GM19240 (cell line): ENCODE data around the gene NISCH.

Source experiments
- DNase-seq: peaks from one replicate; pipeline ENCODE4 v3.0.0; 2011; ENCODE audit warnings: low spot score; ENCODE audit not compliant: insufficient read length

Gene NISCH

GRCh38 chr3:52512727-52513126 lies 57.3 kb downstream of the NISCH start:
- DNase-seq, result no peak

GRCh38 chr3:52513281-52513680 lies 57.9 kb downstream of the NISCH start:
- DNase-seq, result no peak

GRCh38 chr3:52514576-52514975 lies 59.2 kb downstream of the NISCH start:
- DNase-seq, result no peak

GRCh38 chr3:52515192-52515591 lies 59.8 kb downstream of the NISCH start:
- no peak for DNase-seq

- no peak for DNase-seq
These were observed 61.2 kb downstream of the NISCH start for GRCh38 chr3:52516509-52517195.

- DNase-seq, result no peak
These were observed 62.7 kb downstream of the NISCH start for GRCh38 chr3:52517796-52518722.

- DNase-seq, result no peak
These were observed 63.5 kb downstream of the NISCH start for GRCh38 chr3:52518723-52519444.

- no peak for DNase-seq
These were observed 64.2 kb downstream of the NISCH start for GRCh38 chr3:52519445-52520140.

- no peak for DNase-seq
These were observed 64.8 kb downstream of the NISCH start for GRCh38 chr3:52520141-52520667.

- DNase-seq, result no peak
These were observed 65.5 kb downstream of the NISCH start for GRCh38 chr3:52520716-52521487.

GRCh38 chr3:52521488-52521824 lies 66.1 kb downstream of the NISCH start:
- DNase-seq, result no peak

GRCh38 chr3:52521881-52522650 lies 66.7 kb downstream of the NISCH start:
- no peak for DNase-seq

GRCh38 chr3:52522651-52523251 lies 67.3 kb downstream of the NISCH start:
- DNase-seq, result no peak

- no peak for DNase-seq
These were observed 68.2 kb downstream of the NISCH start for GRCh38 chr3:52523386-52524257.

- no peak for DNase-seq
These were observed 68.9 kb downstream of the NISCH start for GRCh38 chr3:52524258-52524751.

- DNase-seq, result peak; percentile 1
These were observed 69.6 kb downstream of the NISCH start for GRCh38 chr3:52524752-52525679.
